DND-41 (cell line): ENCODE measurements around the gene ST6GALNAC1.

Source experiments
- ATAC-seq: fragments of 200-7000 bp; cut with Tn5 transposase; 3 replicates; pipeline ENCODE4 v1.9.1; 2021; ENCODE audit warnings: low read depth; ENCODE audit not compliant: insufficient read depth
- DNase-seq: peaks from one replicate; pipeline ENCODE4 v3.0.0-alpha.2; 2020
- H2AFZ ChIP-seq: 2 replicates; pipeline ENCODE4 v1.6.0; 2012; ENCODE audit warnings: low read depth, low read length
- H3K27ac ChIP-seq: 2 replicates; pipeline ENCODE4 v1.5.1; 2012; ENCODE audit warnings: low read length, inconsistent platforms
- H3K27me3 ChIP-seq: fragments of 200-600 bp; sonication (generic); 2 replicates; pipeline ENCODE4 v1.6.0; 2012; ENCODE audit warnings: low read length, mild to moderate bottlenecking, inconsistent platforms; ENCODE audit not compliant: insufficient read depth, poor library complexity
- H3K36me3 ChIP-seq: 2 replicates; pipeline ENCODE4 v1.5.1; 2012; ENCODE audit warnings: low read length, inconsistent platforms; ENCODE audit not compliant: insufficient read depth
- H3K4me1 ChIP-seq: 2 replicates; pipeline ENCODE4 v1.5.1; 2012; ENCODE audit warnings: mild to moderate bottlenecking, low read length; ENCODE audit not compliant: insufficient read depth
- H3K4me2 ChIP-seq: 2 replicates; pipeline ENCODE4 v1.6.0; 2012; ENCODE audit warnings: mild to moderate bottlenecking, moderate library complexity, low read length, inconsistent platforms; ENCODE audit not compliant: insufficient read depth
- H3K4me3 ChIP-seq, 2 experiments: fragments of 200-600 bp in 1 of 2; shearing (Covaris generic) in 1 of 2; 2 replicates each; pipeline ENCODE4 v1.5.1; 2012 to 2016; ENCODE audit warnings: inconsistent platforms in 2 of 2, low read length in 2 of 2, mild to moderate bottlenecking in 2 of 2, low read depth in 1 of 2, moderate library complexity in 1 of 2
- H3K79me2 ChIP-seq: 2 replicates; pipeline ENCODE4 v1.6.0; 2012; ENCODE audit warnings: low read length, inconsistent platforms; ENCODE audit not compliant: insufficient read depth
- H3K9ac ChIP-seq: 2 replicates; pipeline ENCODE4 v1.6.0; 2012; ENCODE audit warnings: low read depth, mild to moderate bottlenecking, inconsistent platforms, low read length, moderate library complexity
- H3K9me3 ChIP-seq: 2 replicates; pipeline ENCODE4 v1.5.1; 2012; ENCODE audit warnings: low read length, moderate library complexity, mild to moderate bottlenecking, inconsistent platforms; ENCODE audit not compliant: insufficient read depth, severe bottlenecking
- H4K20me1 ChIP-seq: 2 replicates; pipeline ENCODE4 v1.6.0; 2012; ENCODE audit warnings: low read length; ENCODE audit not compliant: insufficient read depth
- CTCF ChIP-seq: IDR thresholded peaks from 2 replicates; pipeline ENCODE4 v1.5.1; 2012; ENCODE audit warnings: borderline replicate concordance, low read length, moderate library complexity, mild to moderate bottlenecking; ENCODE audit not compliant: poor library complexity, severe bottlenecking; ENCODE audit errors: extremely low read depth
- EZH2 ChIP-seq: IDR thresholded peaks from 3 replicates; pipeline ENCODE4 v1.6.1; 2012; ENCODE audit warnings: borderline replicate concordance, low read depth, mild to moderate bottlenecking, moderate library complexity, low read length, inconsistent platforms; ENCODE audit not compliant: severe bottlenecking

ST6GALNAC1 gene

GRCh38 chr17:76627510-76627909 is 16.0 kb downstream of the ST6GALNAC1 start:
- H3K27me3 ChIP-seq: peaks cover 5% of the 10 kb centered on the region
- TF ChIP-seq CTCF (no peak), EZH2 (no peak)
- no peaks in the 10 kb centered on the region for H3K4me1 ChIP-seq
- DNase-seq (no peak), ATAC-seq (no peak)
- no peaks in the 10 kb centered on the region for H3K79me2 ChIP-seq
- H2AFZ ChIP-seq: no peak overlapping the region
- H4K20me1 ChIP-seq: no peaks in the 10 kb centered on the region
- H3K4me3 ChIP-seq: no peak overlapping the region
- no peak overlapping the region for H3K9ac ChIP-seq
- H3K36me3 ChIP-seq: no peaks in the 10 kb centered on the region
- no peak overlapping the region for H3K27ac ChIP-seq
- H3K9me3 ChIP-seq: no peaks in the 10 kb centered on the region
- no peak overlapping the region for H3K4me2 ChIP-seq

DNA sequence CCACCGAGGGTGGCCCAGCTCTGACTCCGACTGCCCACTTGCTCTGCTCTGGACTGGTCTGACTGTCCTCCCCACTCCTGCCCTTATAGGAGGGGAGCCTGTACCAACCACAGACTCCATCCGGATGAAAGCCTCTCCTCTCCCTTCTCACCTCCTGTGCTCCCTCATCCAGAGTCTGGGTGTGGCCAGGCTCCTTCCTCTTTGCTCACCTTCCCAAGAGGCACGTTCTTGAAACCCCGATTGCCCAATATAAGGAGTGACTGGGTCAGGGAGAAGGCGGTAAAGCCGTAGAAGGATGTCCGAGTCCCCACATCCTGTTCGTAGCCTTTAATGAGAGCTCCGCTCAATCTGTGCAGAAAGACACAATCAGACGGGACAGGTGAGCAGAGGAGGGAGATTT is 17.1 kb downstream of the ST6GALNAC1 start:
- no peak overlapping the region for H3K4me3 ChIP-seq
- TF ChIP-seq EZH2 (no peak), CTCF (no peak)
- no peaks in the 10 kb centered on the region for H3K79me2 ChIP-seq
- no peak overlapping the region for H3K27ac ChIP-seq
- no peaks in the 10 kb centered on the region for H3K4me1 ChIP-seq
- no peak overlapping the region for H3K4me2 ChIP-seq
- H3K9me3 ChIP-seq: no peaks in the 10 kb centered on the region
- no peak overlapping the region for H3K9ac ChIP-seq
- H2AFZ ChIP-seq: no peak overlapping the region
- ATAC-seq (no peak), DNase-seq (no peak)
- H3K36me3 ChIP-seq: no peaks in the 10 kb centered on the region
- H4K20me1 ChIP-seq: no peaks in the 10 kb centered on the region
- no peaks in the 10 kb centered on the region for H3K27me3 ChIP-seq

- Histone ChIP-seq H2AFZ (no peak overlapping the region), H3K27me3 (no peaks in the 10 kb centered on the region), H3K4me1 (no peaks in the 10 kb centered on the region), H3K4me3 (no peak overlapping the region), H3K79me2 (no peaks in the 10 kb centered on the region), H3K9me3 (no peaks in the 10 kb centered on the region), H3K9ac (no peak overlapping the region), H4K20me1 (no peaks in the 10 kb centered on the region), H3K27ac (no peak overlapping the region), H3K4me2 (no peak overlapping the region), H3K36me3 (no peaks in the 10 kb centered on the region)
- TF ChIP-seq CTCF (no peak), EZH2 (no peak)
- no peak for ATAC-seq
- DNase-seq: no peak
These were observed 18.1 kb downstream of the ST6GALNAC1 start for GRCh38 chr17:76625496-76625895.
